GM13977 (cell line): ENCODE data around the gene CDHR5.

Experiments used
- DNase-seq: peaks from one replicate; pipeline ENCODE4 v3.0.0; 2012; ENCODE audit warnings: low spot score
- CTCF ChIP-seq: IDR thresholded peaks from 2 replicates; pipeline ENCODE4 v1.5.1; 2012; ENCODE audit warnings: mild to moderate bottlenecking, control low read depth; ENCODE audit not compliant: insufficient read depth; ENCODE audit errors: extremely low read depth, missing control alignments
- in situ Hi-C: fragments of 300-500 bp; cut with MboI; formaldehyde crosslinking; loops from one replicate; pipeline ENCODE4 v1.12.0; 2022; ENCODE audit warnings: low sequenced_read_pairs, low pct_unique_long_range_greater_than_20kb, mixed read lengths, inconsistent platforms; ENCODE audit not compliant: unreplicated experiment

The CDHR5 gene

GRCh38 chr11:586376-587316, 38.1 kb downstream of the CDHR5 start:
- no peak for TF ChIP-seq CTCF
- no peak for DNase-seq
- in situ Hi-C loops, result no loop called here

GRCh38 chr11:584287-584686, 40.5 kb downstream of the CDHR5 start:
- no peak for TF ChIP-seq CTCF
- in situ Hi-C loops, result no loop called here
- DNase-seq, result no peak

GRCh38 chr11:581752-582151, 43.0 kb downstream of the CDHR5 start:
- in situ Hi-C loops, result no loop called here
- no peak for DNase-seq
- no peak for TF ChIP-seq CTCF

GRCh38 chr11:581342-581741, 43.4 kb downstream of the CDHR5 start:
- no peak for TF ChIP-seq CTCF
- in situ Hi-C loops, result no loop called here
- DNase-seq, result no peak

GRCh38 chr11:579830-580601, 44.7 kb downstream of the CDHR5 start:
- in situ Hi-C loops, result no loop called here
- DNase-seq, result no peak
- TF ChIP-seq CTCF, result no peak

- DNase-seq, result no peak
- in situ Hi-C loops, result no loop called here
- no peak for TF ChIP-seq CTCF
Measured at GRCh38 chr11:578276-579035, 46.3 kb downstream of the CDHR5 start.
